ENCODE results near the gene UHRF1.

DNA sequence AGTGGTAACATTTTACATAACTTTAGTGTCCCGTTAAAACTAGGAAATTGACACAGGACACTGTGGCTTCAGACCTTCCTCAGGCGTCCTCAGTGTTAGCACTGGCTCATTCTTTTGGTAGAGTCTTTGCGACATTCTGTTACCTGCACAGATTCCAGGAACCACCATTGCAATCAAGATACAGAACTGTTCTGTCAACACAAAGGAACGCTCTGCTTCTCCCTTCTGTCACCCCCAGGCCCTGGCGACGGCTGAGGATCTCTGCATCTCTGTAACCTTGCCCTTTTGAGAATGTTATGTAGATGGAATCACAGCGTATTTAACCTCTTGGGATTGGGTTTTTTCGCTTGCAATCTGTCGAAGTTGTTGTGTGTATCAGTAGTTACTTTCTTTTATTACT, 82.2 kb downstream of the UHRF1 start:
- TF ChIP-seq, protein P1, sequence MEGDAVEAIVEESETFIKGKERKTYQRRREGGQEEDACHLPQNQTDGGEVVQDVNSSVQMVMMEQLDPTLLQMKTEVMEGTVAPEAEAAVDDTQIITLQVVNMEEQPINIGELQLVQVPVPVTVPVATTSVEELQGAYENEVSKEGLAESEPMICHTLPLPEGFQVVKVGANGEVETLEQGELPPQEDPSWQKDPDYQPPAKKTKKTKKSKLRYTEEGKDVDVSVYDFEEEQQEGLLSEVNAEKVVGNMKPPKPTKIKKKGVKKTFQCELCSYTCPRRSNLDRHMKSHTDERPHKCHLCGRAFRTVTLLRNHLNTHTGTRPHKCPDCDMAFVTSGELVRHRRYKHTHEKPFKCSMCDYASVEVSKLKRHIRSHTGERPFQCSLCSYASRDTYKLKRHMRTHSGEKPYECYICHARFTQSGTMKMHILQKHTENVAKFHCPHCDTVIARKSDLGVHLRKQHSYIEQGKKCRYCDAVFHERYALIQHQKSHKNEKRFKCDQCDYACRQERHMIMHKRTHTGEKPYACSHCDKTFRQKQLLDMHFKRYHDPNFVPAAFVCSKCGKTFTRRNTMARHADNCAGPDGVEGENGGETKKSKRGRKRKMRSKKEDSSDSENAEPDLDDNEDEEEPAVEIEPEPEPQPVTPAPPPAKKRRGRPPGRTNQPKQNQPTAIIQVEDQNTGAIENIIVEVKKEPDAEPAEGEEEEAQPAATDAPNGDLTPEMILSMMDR (IDR thresholded peaks at IDR 0.05), result no peak
- no peak for TF ChIP-seq POLR2A (IDR thresholded peaks at IDR 0.05)
